ENCODE data around the gene TCF4. TPM values are rescaled to one million over a fixed set of nuclear protein-coding genes. Genes with fewer than 3 reads are reported as not detected.

The TCF4 gene
- total RNA-seq, 6 donors from 2014 or later: 70.6 to 115 (median 92.4) TPM

DNA sequence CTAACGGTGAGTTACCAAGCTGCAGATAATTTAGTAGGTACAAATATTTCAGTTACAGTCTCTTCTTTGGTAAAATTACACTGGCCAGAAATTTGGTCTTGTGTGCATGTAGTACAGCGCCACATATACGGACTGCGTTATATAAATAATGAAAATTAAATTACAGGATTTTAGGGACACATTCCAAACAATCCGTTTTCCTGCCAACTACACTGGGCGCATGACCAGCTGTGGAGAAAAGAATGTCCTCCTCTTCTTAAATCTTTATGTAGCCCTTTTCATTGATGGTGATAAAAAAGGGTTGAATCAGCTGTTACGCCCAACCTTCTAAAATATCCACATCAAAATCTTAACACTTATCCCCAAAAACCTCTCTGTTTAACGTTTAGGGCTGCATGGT is 37.5 kb downstream of the TCF4 start:
- Histone ChIP-seq H3K36me3 (no peaks in the 10 kb centered on the region), H3K4me3 (no peak overlapping the region), H3K27me3 (no peaks in the 10 kb centered on the region), H3K27ac (peak overlapping the region in 1 of 4 donors; percentile 1), H3K9me3 (no peaks in the 10 kb centered on the region), H3K4me1 (peaks cover 0 to 10% (median 0%) of the 10 kb centered on the region in 4 donors)
- no peak for DNase-seq
- no peak for ATAC-seq (ENCODE audit: low FRiP score in 2 of 2)
- WGBS, 2 donors: 66 to 78% methylated on average over 8 of the region's 8 CpGs
- TF ChIP-seq, protein P1, sequence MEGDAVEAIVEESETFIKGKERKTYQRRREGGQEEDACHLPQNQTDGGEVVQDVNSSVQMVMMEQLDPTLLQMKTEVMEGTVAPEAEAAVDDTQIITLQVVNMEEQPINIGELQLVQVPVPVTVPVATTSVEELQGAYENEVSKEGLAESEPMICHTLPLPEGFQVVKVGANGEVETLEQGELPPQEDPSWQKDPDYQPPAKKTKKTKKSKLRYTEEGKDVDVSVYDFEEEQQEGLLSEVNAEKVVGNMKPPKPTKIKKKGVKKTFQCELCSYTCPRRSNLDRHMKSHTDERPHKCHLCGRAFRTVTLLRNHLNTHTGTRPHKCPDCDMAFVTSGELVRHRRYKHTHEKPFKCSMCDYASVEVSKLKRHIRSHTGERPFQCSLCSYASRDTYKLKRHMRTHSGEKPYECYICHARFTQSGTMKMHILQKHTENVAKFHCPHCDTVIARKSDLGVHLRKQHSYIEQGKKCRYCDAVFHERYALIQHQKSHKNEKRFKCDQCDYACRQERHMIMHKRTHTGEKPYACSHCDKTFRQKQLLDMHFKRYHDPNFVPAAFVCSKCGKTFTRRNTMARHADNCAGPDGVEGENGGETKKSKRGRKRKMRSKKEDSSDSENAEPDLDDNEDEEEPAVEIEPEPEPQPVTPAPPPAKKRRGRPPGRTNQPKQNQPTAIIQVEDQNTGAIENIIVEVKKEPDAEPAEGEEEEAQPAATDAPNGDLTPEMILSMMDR (IDR thresholded peaks at IDR 0.05): no peak
- no peak for TF ChIP-seq POLR2A (IDR thresholded peaks at IDR 0.05)
- TF ChIP-seq EP300 (IDR thresholded peaks at IDR 0.05): no peak
- no peak for TF ChIP-seq POLR2AphosphoS5 (IDR thresholded peaks at IDR 0.05)

DNA sequence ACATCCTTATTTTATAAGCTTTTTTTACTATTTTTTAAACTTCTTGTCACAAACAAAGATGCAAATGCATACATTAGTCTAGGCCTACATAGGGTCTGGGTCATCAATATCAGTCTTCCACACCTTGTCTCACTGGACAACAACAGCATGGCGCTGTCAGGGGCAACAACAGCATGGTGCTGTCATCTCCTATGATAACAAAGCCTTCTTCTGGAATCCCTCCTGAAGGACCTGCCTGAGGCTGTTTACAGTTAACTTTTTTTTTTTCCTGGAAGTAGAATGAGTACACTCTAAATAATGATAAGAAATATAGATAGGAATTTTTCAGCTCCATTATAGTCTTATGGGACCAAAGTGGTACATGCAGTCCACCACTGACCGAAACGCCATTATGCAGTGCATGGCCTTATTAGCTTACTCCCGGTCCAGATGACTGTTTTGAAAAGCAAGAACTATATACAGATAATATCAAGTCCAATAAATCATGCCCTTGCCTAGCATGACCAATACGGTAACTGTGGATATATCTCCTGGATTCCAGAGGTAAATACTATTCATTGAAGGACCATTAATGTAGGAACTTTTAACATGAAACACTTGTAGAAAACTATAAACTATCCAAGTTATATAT is 38.4 kb downstream of the TCF4 start:
- ATAC-seq (ENCODE audit: low FRiP score in 2 of 2) (no peak), DNase-seq (no peak)
- Histone ChIP-seq H3K4me1 (peaks cover 0 to 10% (median 2%) of the 10 kb centered on the region in 4 donors), H3K4me3 (no peak overlapping the region), H3K9me3 (no peaks in the 10 kb centered on the region), H3K27me3 (no peaks in the 10 kb centered on the region), H3K36me3 (no peaks in the 10 kb centered on the region), H3K27ac (peak overlapping the region in 1 of 4 donors; percentile 1)
- TF ChIP-seq POLR2AphosphoS5 (IDR thresholded peaks at IDR 0.05): no peak
- TF ChIP-seq EP300 (IDR thresholded peaks at IDR 0.05): no peak
- TF ChIP-seq POLR2A (IDR thresholded peaks at IDR 0.05): no peak
- 67 to 84% methylated on average over 5 of the region's 5 CpGs for WGBS, 2 donors

DNA sequence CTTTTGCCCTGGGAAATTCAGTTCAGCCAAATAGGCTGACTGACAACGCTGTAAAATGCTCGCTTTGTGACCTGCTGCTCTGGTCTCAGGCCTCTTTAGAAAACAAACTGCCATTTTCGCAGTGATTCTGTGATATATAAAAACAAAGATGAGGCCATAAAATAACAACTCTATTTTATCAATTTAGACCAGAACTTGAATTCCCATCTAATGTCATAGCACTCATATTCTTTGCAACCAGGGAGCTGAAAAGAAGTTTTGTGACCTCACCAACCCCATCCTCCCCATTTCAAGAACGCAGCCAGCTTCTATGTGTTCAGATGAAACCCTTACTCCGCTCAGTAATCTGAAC is 40.3 kb downstream of the TCF4 start:
- Histone ChIP-seq H3K4me1 (peaks cover 3 to 10% (median 8%) of the 10 kb centered on the region in 4 donors), H3K9me3 (no peaks in the 10 kb centered on the region), H3K4me3 (no peak overlapping the region), H3K27ac (peak overlapping the region in 1 of 4 donors; percentile 23), H3K27me3 (no peaks in the 10 kb centered on the region), H3K36me3 (no peaks in the 10 kb centered on the region)
- ATAC-seq (ENCODE audit: low FRiP score in 2 of 2) (no peak), DNase-seq (no peak)
- TF ChIP-seq, protein P1 (IDR thresholded peaks at IDR 0.05): no peak
- no peak for TF ChIP-seq POLR2AphosphoS5 (IDR thresholded peaks at IDR 0.05)
- no peak for TF ChIP-seq POLR2A (IDR thresholded peaks at IDR 0.05)
- TF ChIP-seq EP300 (IDR thresholded peaks at IDR 0.05): no peak
- WGBS, 2 donors: 82 to 92% methylated on average over 5 of the region's 5 CpGs

DNA sequence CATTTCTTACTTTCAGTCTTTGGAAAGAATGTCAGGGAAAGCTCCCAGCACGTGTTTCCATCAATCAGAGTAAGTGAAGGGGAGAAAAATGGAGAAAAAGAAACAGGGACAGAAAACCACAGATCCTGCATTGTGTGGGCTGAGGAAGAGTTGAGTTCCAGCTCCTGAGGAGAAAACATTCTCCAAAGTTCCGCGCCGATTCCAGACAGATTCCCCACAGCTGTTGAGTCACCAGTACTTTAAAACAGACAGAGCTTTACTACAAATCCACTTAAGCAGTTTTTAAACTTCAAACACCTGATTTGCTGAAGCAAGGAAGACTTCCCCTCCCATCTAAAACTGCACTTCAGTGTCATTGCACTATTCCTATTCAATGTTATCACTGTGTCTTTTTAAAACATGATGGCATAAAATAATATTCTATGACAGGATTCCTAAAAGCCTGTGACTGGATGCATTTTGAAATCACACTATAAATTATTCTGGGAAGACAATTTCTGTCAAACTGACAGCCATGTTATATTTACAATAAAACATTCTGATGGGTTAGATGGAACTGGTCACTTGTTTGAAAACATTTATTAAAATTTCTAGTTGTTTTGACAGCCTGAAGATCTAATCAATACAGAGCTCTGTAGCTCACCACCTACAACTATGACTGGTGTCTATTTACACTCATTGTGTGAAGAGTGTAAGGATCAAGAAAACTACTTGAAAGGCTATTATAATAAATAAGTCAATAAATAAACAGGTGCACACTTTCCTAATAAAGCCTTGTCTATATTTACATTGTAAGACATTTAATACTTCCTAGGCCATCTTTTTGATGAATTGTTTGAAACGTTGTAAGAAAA is 40.9 kb downstream of the TCF4 start:
- Histone ChIP-seq H3K27ac (peak overlapping the region in 1 of 4 donors; percentile 23), H3K27me3 (no peaks in the 10 kb centered on the region), H3K4me1 (peaks cover 3 to 10% (median 8%) of the 10 kb centered on the region in 4 donors), H3K36me3 (no peaks in the 10 kb centered on the region), H3K9me3 (no peaks in the 10 kb centered on the region), H3K4me3 (no peak overlapping the region)
- ATAC-seq (ENCODE audit: low FRiP score in 2 of 2) (peak in 1 of 2 donors; percentile 73), DNase-seq (no peak)
- 56% methylated on average over 5 of the region's 5 CpGs for WGBS, 2 donors
- TF ChIP-seq POLR2AphosphoS5 (IDR thresholded peaks at IDR 0.05): no peak
- TF ChIP-seq, protein P1 (IDR thresholded peaks at IDR 0.05): no peak

DNA sequence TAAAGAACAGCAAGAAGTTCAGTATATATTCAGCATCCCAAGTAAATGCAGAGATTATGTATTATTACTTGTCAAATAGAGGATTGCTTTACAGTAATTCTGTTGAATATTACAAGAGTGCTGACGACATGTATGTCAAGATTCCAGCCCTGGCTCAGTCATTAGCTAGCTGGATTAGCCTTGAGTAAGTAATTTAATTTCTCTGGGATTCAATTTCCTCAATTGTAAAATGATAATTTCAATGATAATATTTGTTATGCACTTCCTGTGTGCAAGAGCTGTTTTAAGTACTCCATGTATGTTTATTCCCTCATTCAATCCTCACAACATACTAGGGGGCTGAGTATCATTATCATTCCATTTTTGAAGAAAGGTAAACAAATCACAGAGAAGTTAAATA is 44.0 kb downstream of the TCF4 start:
- Histone ChIP-seq H3K4me3 (no peak overlapping the region), H3K27me3 (no peaks in the 10 kb centered on the region), H3K36me3 (no peaks in the 10 kb centered on the region), H3K4me1 (peaks cover 3 to 10% (median 8%) of the 10 kb centered on the region in 4 donors), H3K9me3 (no peaks in the 10 kb centered on the region), H3K27ac (no peak overlapping the region)
- TF ChIP-seq POLR2A (IDR thresholded peaks at IDR 0.05) (no peak), EP300 (IDR thresholded peaks at IDR 0.05) (no peak), POLR2AphosphoS5 (IDR thresholded peaks at IDR 0.05) (no peak)
- TF ChIP-seq, protein P1 (IDR thresholded peaks at IDR 0.05): no peak
- no peak for DNase-seq
- 57 to 67% methylated on average over 1 of the region's 1 CpG for WGBS, 2 donors
- ATAC-seq (ENCODE audit: low FRiP score in 2 of 2): no peak

Measured in upper lobe of left lung (tissue), 6 donors.